H1 (cell line): Measurements from ENCODE around the gene DPYSL3. TPM values are rescaled to one million over a fixed set of nuclear protein-coding genes. Genes with fewer than 3 reads are reported as not detected.

Experiments
- CTCF ChIA-PET: fragments of 300-600 bp; sonication (Branson Sonifier 250); formaldehyde crosslinking; loops from one replicate; lab custom pipeline; 2021; ENCODE audit not compliant: partially characterized antibody; lab: Charles Lee
- POLR2A ChIA-PET: fragments of 300-600 bp; sonication (Branson Sonifier 250); formaldehyde crosslinking; loops from one replicate; lab custom pipeline; 2021; ENCODE audit warnings: inconsistent platforms; ENCODE audit not compliant: partially characterized antibody; lab: Charles Lee
- DNase-seq, 2 experiments: peaks; one replicate each; pipeline versions ENCODE4 v3.0.0 to v3.0.0-alpha.2; 2010 to 2022; ENCODE audit warnings: low spot score in 2 of 2, low read depth in 1 of 2, mixed read lengths in 1 of 2
- FAIRE-seq: peaks from 2 replicates; lab custom pipeline; 2011; peaks lifted over from hg19 to GRCh38; lab: Jason Lieb, UNC
- H2AFZ ChIP-seq: 2 replicates; pipeline ENCODE4 v1.8.1; 2012; ENCODE audit warnings: low read length, inconsistent platforms
- H2AK5ac ChIP-seq: 2 replicates; pipeline ENCODE4 v1.6.1; 2013; ENCODE audit warnings: low read depth, low read length
- H2BK120ac ChIP-seq: replicated peaks from 2 replicates; pipeline ENCODE3; 2013; ENCODE audit warnings: low read depth, low read length, inconsistent platforms
- H2BK12ac ChIP-seq: 2 replicates; pipeline ENCODE4 v1.6.1; 2013; ENCODE audit warnings: low read depth, low read length
- H2BK15ac ChIP-seq: 2 replicates; pipeline ENCODE4 v1.6.1; 2013; ENCODE audit warnings: low read length
- H2BK20ac ChIP-seq: 2 replicates; pipeline ENCODE4 v1.6.1; 2013; ENCODE audit warnings: low read length
- H2BK5ac ChIP-seq: 2 replicates; pipeline ENCODE4 v1.6.1; 2013; ENCODE audit warnings: low read depth, low read length
- H3K14ac ChIP-seq: 2 replicates; pipeline ENCODE4 v1.6.1; 2013; ENCODE audit warnings: inconsistent platforms; ENCODE audit not compliant: insufficient read length
- H3K18ac ChIP-seq: 2 replicates; pipeline ENCODE4 v1.6.1; 2013; ENCODE audit warnings: low read length; ENCODE audit errors: extremely low read depth
- H3K23ac ChIP-seq: 2 replicates; pipeline ENCODE4 v1.6.1; 2013; ENCODE audit warnings: inconsistent platforms; ENCODE audit not compliant: insufficient read length
- H3K23me2 ChIP-seq: 2 replicates; pipeline ENCODE4 v1.6.1; 2013; ENCODE audit warnings: low read depth, low read length
- H3K27ac ChIP-seq: 2 replicates; pipeline ENCODE4 v1.6.1; 2011; ENCODE audit warnings: low read depth, low read length, inconsistent platforms
- H3K27me3 ChIP-seq, 4 experiments: replicated peaks in 1 of 4; 1 replicate in 1 of 4; 2 replicates in 3 of 4; pipeline versions ENCODE4 v1.6.1 to v1.8.1; 2011 to 2013; ENCODE audit warnings: low read length in 3 of 4, mild to moderate bottlenecking in 3 of 4, inconsistent platforms in 2 of 4, mixed read lengths in 2 of 4, moderate library complexity in 1 of 4; ENCODE audit not compliant: control insufficient read depth in 3 of 4, insufficient read depth in 3 of 4; ENCODE audit errors: extremely low read depth in 1 of 4
- H3K36me3 ChIP-seq, 4 experiments: 2 replicates each; pipeline versions ENCODE4 v1.6.1 to v1.8.1; 2011 to 2013; ENCODE audit warnings: mild to moderate bottlenecking in 4 of 4, low read length in 3 of 4, moderate library complexity in 2 of 4, control low read depth in 1 of 4, inconsistent platforms in 1 of 4; ENCODE audit not compliant: insufficient read depth in 4 of 4, control insufficient read depth in 2 of 4
- H3K4ac ChIP-seq: replicated peaks from 2 replicates; pipeline ENCODE3; 2013; ENCODE audit warnings: low read length, low read depth, mixed read lengths, inconsistent platforms; ENCODE audit not compliant: insufficient read length
- H3K4me1 ChIP-seq, 4 experiments: replicated peaks in 1 of 4; 1 replicate in 1 of 4; 2 replicates in 3 of 4; pipeline versions ENCODE4 v1.6.1 to v1.8.1; 2011 to 2013; ENCODE audit warnings: low read length in 3 of 4, inconsistent platforms in 2 of 4, mixed read lengths in 1 of 4; ENCODE audit not compliant: insufficient read depth in 4 of 4, control insufficient read depth in 3 of 4
- H3K4me2 ChIP-seq, 2 experiments: 2 replicates each; pipeline versions ENCODE4 v1.6.1 to v1.8.1; 2011 to 2013; ENCODE audit warnings: low read depth in 2 of 2, low read length in 2 of 2, control low read depth in 1 of 2, inconsistent platforms in 1 of 2, mild to moderate bottlenecking in 1 of 2; ENCODE audit not compliant: insufficient read depth in 1 of 2
- H3K4me3 ChIP-seq, 4 experiments: fragments of 200-600, 300-600 bp in 1 of 4; sonication (generic), shearing (Covaris generic), sonication (Bioruptor Twin) in 1 of 4; 2 replicates each; pipeline versions ENCODE4 v1.5.1 to v1.8.1; 2011 to 2016; ENCODE audit warnings: low read length in 4 of 4, low read depth in 3 of 4, control low read depth in 2 of 4, inconsistent platforms in 2 of 4, mild to moderate bottlenecking in 2 of 4, mixed read lengths in 1 of 4, moderate library complexity in 1 of 4; ENCODE audit not compliant: insufficient read depth in 2 of 4; ENCODE audit errors: extremely low read depth in 1 of 4
- H3K56ac ChIP-seq: replicated peaks from 2 replicates; pipeline ENCODE3; 2013; ENCODE audit warnings: low read depth, mild to moderate bottlenecking, mixed read lengths, low read length, inconsistent platforms; ENCODE audit not compliant: insufficient read length
- H3K79me1 ChIP-seq: 2 replicates; pipeline ENCODE4 v1.6.1; 2013; ENCODE audit warnings: low read depth, low read length, control low read depth
- H3K79me2 ChIP-seq, 2 experiments: 2 replicates each; pipeline versions ENCODE4 v1.6.1 to v1.8.1; 2012 to 2013; ENCODE audit warnings: low read length in 2 of 2, mild to moderate bottlenecking in 2 of 2, inconsistent platforms in 1 of 2; ENCODE audit not compliant: insufficient read depth in 2 of 2, control insufficient read depth in 1 of 2
- H3K9ac ChIP-seq, 4 experiments: replicated peaks in 1 of 4; 1 replicate in 1 of 4; 2 replicates in 3 of 4; pipeline versions ENCODE4 v1.6.1 to v1.8.1; 2011 to 2013; ENCODE audit warnings: low read depth in 3 of 4, low read length in 3 of 4, control low read depth in 2 of 4, mild to moderate bottlenecking in 2 of 4, moderate library complexity in 2 of 4, inconsistent platforms in 1 of 4; ENCODE audit errors: extremely low read depth in 1 of 4
- H3K9me3 ChIP-seq, 2 experiments: 2 replicates each; pipeline versions ENCODE4 v1.6.1 to v1.8.1; 2012 to 2013; ENCODE audit warnings: mild to moderate bottlenecking in 2 of 2, moderate library complexity in 2 of 2, control low read depth in 1 of 2, inconsistent platforms in 1 of 2, low read depth in 1 of 2, low read length in 1 of 2, mixed read lengths in 1 of 2; ENCODE audit not compliant: insufficient read depth in 2 of 2
- H4K20me1 ChIP-seq, 2 experiments: replicated peaks in 1 of 2; 2 replicates each; pipeline versions ENCODE3 to v1.8.1; 2011 to 2013; ENCODE audit warnings: inconsistent platforms in 2 of 2, low read length in 2 of 2, mild to moderate bottlenecking in 1 of 2; ENCODE audit not compliant: insufficient read depth in 2 of 2, control insufficient read depth in 1 of 2
- H4K5ac ChIP-seq: 2 replicates; pipeline ENCODE4 v1.6.1; 2013; ENCODE audit warnings: low read length, low read depth, mixed read lengths, inconsistent platforms; ENCODE audit not compliant: insufficient read length
- H4K8ac ChIP-seq: 2 replicates; pipeline ENCODE4 v1.8.0; 2013; ENCODE audit warnings: mild to moderate bottlenecking, moderate library complexity, low read length, inconsistent platforms; ENCODE audit not compliant: insufficient read depth; ENCODE audit errors: extremely low read depth
- H4K91ac ChIP-seq: replicated peaks from 2 replicates; pipeline ENCODE3; 2013; ENCODE audit warnings: low read length, mixed read lengths, inconsistent platforms; ENCODE audit not compliant: insufficient read length
- ASH2L ChIP-seq: fragments of 200-600, 300-600 bp; sonication (generic); IDR thresholded peaks from one replicate; pipeline ENCODE4 v1.7.1; 2017; ENCODE audit warnings: low read length
- BCL11A ChIP-seq, 2 experiments: IDR thresholded peaks; one replicate each; pipeline ENCODE4 v1.6.1; 2011; ENCODE audit warnings: low read depth in 2 of 2, low read length in 2 of 2, mild to moderate bottlenecking in 2 of 2
- CBX8 ChIP-seq: fragments of 300-800, 300-1000 bp; sonication (generic); IDR thresholded peaks from 2 replicates; pipeline ENCODE4 v1.7.1; 2016; ENCODE audit warnings: low read depth, low read length, borderline replicate concordance
- CREB1 ChIP-seq: IDR thresholded peaks from 2 replicates; pipeline ENCODE4 v1.6.1; 2012; ENCODE audit warnings: inconsistent platforms
- E2F6 ChIP-seq: IDR thresholded peaks from 2 replicates; pipeline ENCODE4 v1.6.1; 2012; ENCODE audit warnings: inconsistent platforms
- FOSL1 ChIP-seq: IDR thresholded peaks from 2 replicates; pipeline ENCODE4 v1.6.1; 2011; ENCODE audit warnings: mild to moderate bottlenecking, low read depth, low read length, moderate library complexity; ENCODE audit not compliant: insufficient read depth
- GABPA ChIP-seq: IDR thresholded peaks from 2 replicates; pipeline ENCODE4 v1.6.1; 2011; ENCODE audit warnings: mild to moderate bottlenecking, low read length, moderate library complexity, borderline replicate concordance; ENCODE audit not compliant: insufficient read depth
- HDAC2 ChIP-seq, 2 experiments: fragments of 300-600 bp in 1 of 2; sonication (generic) in 1 of 2; IDR thresholded peaks; 2 replicates each; pipeline ENCODE4 v1.6.1; 2011 to 2012; ENCODE audit warnings: low read depth in 2 of 2, low read length in 2 of 2, mild to moderate bottlenecking in 2 of 2, moderate library complexity in 2 of 2, borderline replicate concordance in 1 of 2, inconsistent platforms in 1 of 2
- POLR2AphosphoS5 ChIP-seq: IDR thresholded peaks from 2 replicates; pipeline ENCODE4 v1.6.1; 2011; ENCODE audit warnings: low read depth, low read length
- POU5F1 ChIP-seq: IDR thresholded peaks from 2 replicates; pipeline ENCODE4 v1.6.1; 2011; ENCODE audit warnings: low read depth, mild to moderate bottlenecking, low read length, moderate library complexity
- SAP30 ChIP-seq: fragments of 300-600 bp; sonication (generic); IDR thresholded peaks from 2 replicates; pipeline ENCODE4 v1.7.1; 2012; ENCODE audit warnings: low read length, moderate library complexity, mild to moderate bottlenecking, inconsistent platforms; ENCODE audit not compliant: insufficient read depth, insufficient replicate concordance
- SP2 ChIP-seq: IDR thresholded peaks from 2 replicates; pipeline ENCODE4 v1.6.1; 2012; ENCODE audit warnings: mild to moderate bottlenecking, low read length, inconsistent platforms
- USF2 ChIP-seq: IDR thresholded peaks from 2 replicates; pipeline ENCODE4 v1.6.1; 2011; ENCODE audit warnings: low read length, improper control_type of control experiment
- WGBS, 2 experiments: shearing (Covaris generic) in 1 of 2; methylation state at CpG; one replicate each; pipeline versions ENCODE4 v1.1.6 to v1.1.7; 2013 to 2015; ENCODE audit warnings: low lambda C conversion rate in 2 of 2, mixed read lengths in 2 of 2, inconsistent platforms in 1 of 2, low coverage in 1 of 2, missing lambda C conversion rate in 1 of 2; ENCODE audit not compliant: insufficient replicate concordance in 2 of 2, insufficient coverage in 1 of 2, insufficient read length in 1 of 2; ENCODE audit errors: extremely low coverage in 1 of 2, missing lambda C conversion rate in 1 of 2; 5-methylcytosine and 5-hydroxymethylcytosine counted together
- polyA plus RNA-seq, 7 experiments: library from polyadenylated mRNA; depleted of rRNA in 3 of 7; stranded (reverse) in 5 of 7; unstranded in 2 of 7; fragments of >200 nt in 5 of 7; fragments of 200-250 nt in 2 of 7; gene quantifications; 1 replicate in 5 of 7; 2 replicates in 1 of 7; 4 replicates in 1 of 7; pipeline versions ENCODE4 v1.2.1 to v1.2.3, GENCODE V29; 2011 to 2013; ENCODE audit warnings: missing spikeins in 2 of 7, mixed read lengths in 2 of 7
- total RNA-seq: library from RNA; stranded (reverse); fragmentation: NEBNext Ultra II Directional; extraction: Animal tissue kit (Norgen Biotek cat#: 25700); gene quantifications from 2 replicates; pipeline ENCODE4 v1.2.1, GENCODE V29; 2021

The DPYSL3 gene
- total and polyA plus RNA-seq, 2 of the 8 experiments (the other 6 are each of a cell fraction or from before 2014, with no cell fraction given), result 268 to 387 TPM

- FAIRE-seq (no peak), DNase-seq (no peak)
- Histone ChIP-seq H3K27me3 (no peaks in the 10 kb centered on the region), H2BK120ac (no peak overlapping the region), H2BK5ac (no peak overlapping the region), H3K4ac (no peak overlapping the region), H3K56ac (no peak overlapping the region), H3K18ac (no peak overlapping the region), H3K23ac (no peak overlapping the region), H3K9ac (no peak overlapping the region), H3K4me3 (no peak overlapping the region), H3K14ac (no peak overlapping the region), H3K36me3 (no peaks in the 10 kb centered on the region), H2BK12ac (no peak overlapping the region), H3K4me1 (no peaks in the 10 kb centered on the region), H2AK5ac (no peak overlapping the region), H2AFZ (no peak overlapping the region), H3K79me1 (no peaks in the 10 kb centered on the region), H3K23me2 (no peaks in the 10 kb centered on the region), H3K9me3 (no peaks in the 10 kb centered on the region), H4K8ac (no peak overlapping the region), H3K27ac (no peak overlapping the region), H2BK20ac (no peak overlapping the region), H3K79me2 (no peaks in the 10 kb centered on the region), H4K5ac (no peak overlapping the region), H4K91ac (no peak overlapping the region), H4K20me1 (no peaks in the 10 kb centered on the region), H2BK15ac (no peak overlapping the region), H3K4me2 (no peak overlapping the region)
- WGBS, 2 experiments, result 88% methylated on average over 1 of the region's 1 CpG; no CpG with 5 or more reads in 1 of the 2 experiments
- ChIA-PET POLR2A (no interaction called here), CTCF (interaction anchor here (0.7 to 6.1 kb wide), 9 partner anchors 10 to 74 kb away, joined by 3 to 27 read pairs (median 5); partner anchors contain the start of gene DPYSL3)
- no peak for TF ChIP-seq GABPA
- no peak for TF ChIP-seq USF2
- TF ChIP-seq CREB1, result no peak
- no peak for TF ChIP-seq E2F6
- no peak for TF ChIP-seq FOSL1
- TF ChIP-seq POU5F1, result no peak
- no peak for TF ChIP-seq SP2
- TF ChIP-seq CBX8, result no peak
- TF ChIP-seq BCL11A (IDR thresholded peaks at IDR 0.05; ENCODE audit: low read depth in 2 of 2, low read length in 2 of 2), result no peak
- no peak for TF ChIP-seq SAP30
- no peak for TF ChIP-seq ASH2L
- TF ChIP-seq HDAC2 (IDR thresholded peaks at IDR 0.05; ENCODE audit: borderline replicate concordance in 1 of 2, low read depth in 2 of 2, low read length in 2 of 2), result no peak
- no peak for TF ChIP-seq POLR2AphosphoS5
These were observed 29.2 kb upstream of the DPYSL3 start for GRCh38 chr5:147539053-147539452.
